K562 (cell line): ENCODE results near the gene EPM2A. TPM values are rescaled to one million over a fixed set of nuclear protein-coding genes. Genes with fewer than 3 reads are reported as not detected.

ENCODE experiments used
- CBX1 ChIP-seq: sonication (generic); IDR thresholded peaks from 2 replicates; pipeline ENCODE4 v1.6.1; 2016; ENCODE audit warnings: antibody characterized with exemption, low read depth, mild to moderate bottlenecking
- CC2D1A ChIP-seq: fragments of 450-650 bp; IDR thresholded peaks from 2 replicates; pipeline ENCODE4 v1.6.1; 2017; ENCODE audit warnings: mild to moderate bottlenecking
- CHCHD3 ChIP-seq: fragments of 250-450 bp; sonication (Bioruptor Pico); IDR thresholded peaks from 2 replicates; pipeline ENCODE4 v2.1.2; 2022; ENCODE audit warnings: mild to moderate bottlenecking
- CREBBP ChIP-seq: IDR thresholded peaks from one replicate; pipeline ENCODE4 v1.6.1; 2012; ENCODE audit warnings: low read depth, mild to moderate bottlenecking, control low read depth, inconsistent platforms, low read length
- FOXM1 ChIP-seq, 2 experiments: fragments of 450-650 bp in 1 of 2; sonication (generic) in 1 of 2; formaldehyde crosslinking in 1 of 2; IDR thresholded peaks; 2 replicates each; pipeline versions ENCODE4 v1.6.1 to v1.9.0; 2017 to 2022; ENCODE audit warnings: low read depth in 2 of 2, mild to moderate bottlenecking in 2 of 2, missing genetic modification reagents in 1 of 2, moderate library complexity in 1 of 2
- NCOA1 ChIP-seq: fragments of 450-650 bp; IDR thresholded peaks from 2 replicates; pipeline ENCODE4 v1.6.1; 2016; ENCODE audit warnings: low read depth
- RREB1 ChIP-seq: fragments of 250-450 bp; sonication (Bioruptor Pico); IDR thresholded peaks from 2 replicates; pipeline ENCODE4 v1.4.0; 2020
- SUPT5H ChIP-seq: fragments of 450-650 bp; IDR thresholded peaks from 2 replicates; pipeline ENCODE4 v1.6.1; 2016
- ZNF23 ChIP-seq: fragments of 250-450 bp; sonication (Bioruptor Pico); IDR thresholded peaks from 2 replicates; pipeline ENCODE4 v1.4.0; 2020; ENCODE audit warnings: mild to moderate bottlenecking
- polyA plus RNA-seq, 8 experiments: library from polyadenylated mRNA; depleted of rRNA in 4 of 8; stranded (reverse) in 5 of 8; unstranded in 3 of 8; fragments of >200 nt; fragmentation: Nextera tagmentation in 2 of 8; fragmentation: Illumina TruSeq in 1 of 8; extraction: Ambion mirVana in 2 of 8; extraction: Trizol in 1 of 8; gene quantifications; 2 replicates each; pipeline versions ENCODE4 v1.2.1 to v1.2.3, GENCODE V29; 2011 to 2014; ENCODE audit warnings: inconsistent platforms in 1 of 8, missing spikeins in 1 of 8
- total RNA-seq, 7 experiments: library from RNA; depleted of rRNA in 6 of 7; stranded (reverse); fragments of >200 nt in 6 of 7; fragmentation: Illumina TruSeq in 2 of 7; extraction: Trizol in 2 of 7; gene quantifications; 2 replicates each; pipeline versions ENCODE4 v1.2.1 to v1.2.3, GENCODE V29; 2011 to 2021; ENCODE audit warnings: low replicate concordance in 1 of 7

Gene EPM2A
- total and polyA plus RNA-seq, 9 of the 15 experiments (the other 6 are each of a cell fraction or from before 2014, with no cell fraction given) = 0.35 to 5.3 (median 2.5) TPM

DNA sequence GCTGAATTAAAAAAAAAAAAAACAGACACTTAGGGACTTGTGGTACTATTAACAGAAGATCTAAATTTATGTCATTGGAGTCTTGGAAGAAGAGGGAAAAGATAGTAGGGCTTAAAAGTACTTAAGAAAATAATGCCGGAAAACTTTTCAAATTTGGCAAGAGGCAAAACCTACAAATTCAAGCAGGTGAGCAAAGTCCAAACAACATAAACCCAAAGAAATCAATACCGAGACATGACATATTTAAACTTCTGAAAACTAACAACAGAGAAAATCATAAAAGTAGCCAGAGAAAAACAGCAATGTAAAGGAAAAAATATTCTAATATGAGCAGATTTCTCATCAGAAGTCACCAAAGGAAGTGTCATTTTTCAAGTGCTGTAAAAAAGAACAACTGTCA, 44.4 kb downstream of the EPM2A start (continued):
- no peak for TF ChIP-seq ZNF23
- no peak for TF ChIP-seq CHCHD3 (CRISPR knock-in tag)
- TF ChIP-seq FOXM1 (IDR thresholded peaks at IDR 0.05; ENCODE audit: low read depth) = no peak
- no peak for TF ChIP-seq FOXM1 (CRISPR knock-in tag; IDR thresholded peaks at IDR 0.05; ENCODE audit: low read depth)
- TF ChIP-seq SUPT5H = no peak
- TF ChIP-seq CBX1 = no peak
- no peak for TF ChIP-seq RREB1 (CRISPR knock-in tag)
- TF ChIP-seq CC2D1A = no peak
- TF ChIP-seq CREBBP = no peak
- no peak for TF ChIP-seq NCOA1
